ENCODE results near the gene TMEM245.
"Not testable (repeated sequence)": the region's sequence is repeated elsewhere in the genome, so short reads cannot be mapped to it uniquely, and the experiment has no call there.

TMEM245 gene

GRCh38 chr9:109060191-109060590 lies 59.6 kb downstream of the TMEM245 start:
- DNase-seq = no peak

GRCh38 chr9:109053121-109053520 lies 66.6 kb downstream of the TMEM245 start:
- not testable (repeated sequence) for DNase-seq

GRCh38 chr9:109052416-109052815 lies 67.3 kb downstream of the TMEM245 start:
- DNase-seq = no peak

GRCh38 chr9:109051733-109052132 lies 68.0 kb downstream of the TMEM245 start:
- no peak for DNase-seq

- DNase-seq = no peak
Measured at GRCh38 chr9:109050444-109050843, 69.3 kb downstream of the TMEM245 start.

GRCh38 chr9:109048822-109049221 lies 70.9 kb downstream of the TMEM245 start:
- DNase-seq = no peak

GRCh38 chr9:109047259-109047658 lies 72.5 kb downstream of the TMEM245 start:
- no peak for DNase-seq

GRCh38 chr9:109046346-109046745 lies 73.4 kb downstream of the TMEM245 start:
- no peak for DNase-seq

GRCh38 chr9:109043578-109043977 lies 76.2 kb downstream of the TMEM245 start:
- no peak for DNase-seq

GRCh38 chr9:109040571-109040970 lies 79.2 kb downstream of the TMEM245 start:
- no peak for DNase-seq

- no peak for DNase-seq
Measured at GRCh38 chr9:109039539-109039938, 80.2 kb downstream of the TMEM245 start.

- no peak for DNase-seq
Measured at GRCh38 chr9:109037946-109038715, 81.6 kb downstream of the TMEM245 start.

GRCh38 chr9:109036744-109037680 lies 82.7 kb downstream of the TMEM245 start:
- DNase-seq = no peak

- DNase-seq = no peak
Measured at GRCh38 chr9:109035684-109036423, 83.9 kb downstream of the TMEM245 start.

- no peak for DNase-seq
Measured at GRCh38 chr9:109033941-109034700, 85.6 kb downstream of the TMEM245 start.

- no peak for DNase-seq
Measured at GRCh38 chr9:109031241-109031640, 88.5 kb downstream of the TMEM245 start.

GRCh38 chr9:109030426-109030825 lies 89.3 kb downstream of the TMEM245 start:
- DNase-seq = no peak

- DNase-seq = no peak
Measured at GRCh38 chr9:109028457-109028856, 91.3 kb downstream of the TMEM245 start.

- DNase-seq = no peak
Measured at GRCh38 chr9:109027176-109027575, 92.6 kb downstream of the TMEM245 start.

- DNase-seq = no peak
Measured at GRCh38 chr9:109026306-109026705, 93.4 kb downstream of the TMEM245 start.

GRCh38 chr9:109022873-109023272 lies 96.9 kb downstream of the TMEM245 start:
- DNase-seq = no peak
